Measurements from ENCODE around the gene FCRL5.

The FCRL5 gene

DNA sequence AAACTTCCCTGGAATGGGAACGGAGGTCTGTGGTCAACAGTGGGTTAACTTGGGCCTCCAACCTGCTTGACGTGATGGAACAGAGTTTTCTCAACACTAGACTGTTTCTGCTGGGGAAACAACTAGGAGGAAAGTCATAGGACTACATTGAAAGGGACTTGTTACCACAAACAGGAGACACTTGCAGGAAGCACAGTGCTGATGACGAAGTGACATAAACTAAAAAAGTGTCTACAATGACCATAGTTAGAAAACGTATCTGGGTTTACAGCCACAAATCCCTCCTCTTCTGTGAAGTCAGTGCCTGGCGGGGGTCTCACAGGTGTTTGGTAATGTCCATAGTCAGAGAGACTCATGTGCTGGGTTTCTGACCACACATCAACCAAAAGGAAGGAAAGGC, 86.3 kb downstream of the FCRL5 start (continued):
- TF ChIP-seq, protein P1, sequence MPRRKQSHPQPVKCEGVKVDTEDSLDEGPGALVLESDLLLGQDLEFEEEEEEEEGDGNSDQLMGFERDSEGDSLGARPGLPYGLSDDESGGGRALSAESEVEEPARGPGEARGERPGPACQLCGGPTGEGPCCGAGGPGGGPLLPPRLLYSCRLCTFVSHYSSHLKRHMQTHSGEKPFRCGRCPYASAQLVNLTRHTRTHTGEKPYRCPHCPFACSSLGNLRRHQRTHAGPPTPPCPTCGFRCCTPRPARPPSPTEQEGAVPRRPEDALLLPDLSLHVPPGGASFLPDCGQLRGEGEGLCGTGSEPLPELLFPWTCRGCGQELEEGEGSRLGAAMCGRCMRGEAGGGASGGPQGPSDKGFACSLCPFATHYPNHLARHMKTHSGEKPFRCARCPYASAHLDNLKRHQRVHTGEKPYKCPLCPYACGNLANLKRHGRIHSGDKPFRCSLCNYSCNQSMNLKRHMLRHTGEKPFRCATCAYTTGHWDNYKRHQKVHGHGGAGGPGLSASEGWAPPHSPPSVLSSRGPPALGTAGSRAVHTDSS (tag by site-specific recombination; IDR thresholded peaks at IDR 0.05) = no peak
